HG03066 (cell line): ENCODE measurements around the gene NPFF.
"Not testable (repeated sequence)": the region's sequence is repeated elsewhere in the genome, so short reads cannot be mapped to it uniquely, and the experiment has no call there.

Experiments used
- ATAC-seq: cut with Tn5 transposase; IDR thresholded peaks from one replicate; pipeline ENCODE4 v1.9.1; 2021; ENCODE audit warnings: low read depth; ENCODE audit not compliant: unreplicated experiment

Gene NPFF, protein sequence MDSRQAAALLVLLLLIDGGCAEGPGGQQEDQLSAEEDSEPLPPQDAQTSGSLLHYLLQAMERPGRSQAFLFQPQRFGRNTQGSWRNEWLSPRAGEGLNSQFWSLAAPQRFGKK

DNA sequence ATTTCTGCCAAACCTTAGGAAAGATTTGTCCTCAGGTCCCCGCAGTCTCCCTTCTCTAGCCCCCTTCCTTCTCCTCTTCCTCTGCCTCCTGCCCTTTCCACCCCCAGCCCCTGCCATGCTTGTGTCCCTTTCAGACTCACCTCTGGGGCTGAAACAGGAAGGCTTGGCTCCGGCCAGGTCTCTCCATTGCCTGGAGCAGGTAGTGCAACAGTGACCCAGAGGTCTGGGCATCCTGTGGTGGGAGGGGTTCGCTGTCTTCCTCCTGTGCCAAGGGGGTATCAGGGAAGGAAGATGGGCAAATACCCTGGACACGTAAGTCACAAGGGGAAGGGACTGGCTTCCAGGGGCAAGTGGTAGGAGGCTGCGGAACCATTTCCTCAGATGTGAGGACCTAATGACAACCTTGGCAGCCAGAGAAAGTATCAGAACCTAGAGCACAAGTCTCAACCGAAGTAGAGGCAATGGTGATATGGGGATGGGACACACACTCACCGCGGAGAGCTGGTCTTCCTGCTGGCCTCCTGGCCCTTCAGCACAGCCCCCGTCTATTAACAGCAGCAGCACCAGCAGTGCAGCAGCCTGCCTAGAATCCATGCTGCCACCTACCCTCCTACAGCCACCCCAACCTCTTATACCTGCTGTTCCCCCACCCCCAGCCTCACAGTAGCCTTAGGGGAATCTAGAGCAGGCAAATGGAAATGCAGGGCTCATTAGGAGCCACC, at the start of gene NPFF:
TSS of gene NPFF (minus strand) at position 604 of the 722 bp plus-strand sequence. CDS start at position 594, 10 bp downstream.
- ATAC-seq, result no peak

DNA sequence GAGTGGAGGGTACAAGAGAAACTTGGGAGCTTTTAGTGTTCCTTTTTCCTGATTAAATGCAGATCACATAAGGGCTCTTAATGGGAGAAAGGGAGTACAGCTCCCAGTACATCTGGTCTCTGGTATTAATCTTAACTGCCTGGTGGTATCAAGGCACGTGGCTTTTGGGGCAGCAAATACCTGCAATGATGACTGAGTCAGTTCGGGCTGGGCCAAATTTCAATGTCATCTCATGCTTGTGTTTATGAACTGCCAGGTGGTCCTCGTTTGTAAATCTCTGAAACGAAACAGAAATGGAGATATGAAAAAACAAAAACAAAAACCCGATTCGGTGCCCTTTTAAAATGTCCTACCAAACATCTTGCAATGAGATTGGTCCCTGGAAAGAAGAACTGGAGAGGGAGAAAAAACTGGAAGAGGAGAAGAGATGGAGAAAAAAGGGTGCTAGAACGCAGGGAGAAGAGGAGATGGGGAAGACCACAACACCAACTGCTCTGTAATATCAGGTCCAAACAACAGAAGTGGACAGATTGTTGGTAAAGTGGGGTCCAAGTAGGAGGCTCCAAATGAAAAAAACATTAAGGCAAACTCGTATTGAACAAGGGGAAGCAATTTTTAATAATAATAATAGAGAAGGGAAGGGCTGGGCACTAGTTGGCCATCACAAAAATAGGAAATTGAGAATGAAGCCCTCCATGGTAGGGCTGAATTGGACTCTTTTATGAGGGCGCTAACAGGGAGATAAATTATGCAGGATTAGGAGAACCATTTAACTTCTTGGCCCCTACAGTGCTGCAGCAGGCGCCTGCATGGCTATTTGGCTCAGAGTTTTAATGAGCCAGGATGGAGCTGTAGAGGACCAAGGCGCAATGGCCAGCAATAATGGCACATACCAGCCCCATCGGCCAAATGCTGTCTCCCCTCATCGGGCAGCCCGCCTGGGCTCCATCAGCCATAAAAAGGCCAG, 45.4 kb upstream of the NPFF start:
- no peak for ATAC-seq

DNA sequence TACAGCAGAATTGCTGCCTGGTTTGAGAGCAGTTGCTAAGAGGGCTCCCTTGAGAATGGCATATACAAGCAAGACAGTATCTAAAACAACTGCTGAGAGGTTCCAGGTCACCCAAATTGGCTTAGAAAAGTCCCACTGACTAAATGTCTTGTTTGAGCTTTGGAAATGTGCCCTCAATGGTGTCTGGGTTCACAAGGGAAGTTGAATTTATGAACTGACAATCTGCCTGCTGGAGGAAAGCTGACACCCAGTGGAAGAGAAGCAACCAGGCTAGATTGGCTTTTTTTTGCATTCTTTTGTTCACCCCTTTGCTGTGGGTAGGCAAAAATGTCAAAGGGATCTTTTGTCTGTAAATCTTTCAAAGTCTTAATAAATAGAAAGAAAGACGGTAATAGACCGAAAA, 44.6 kb upstream of the NPFF start:
- no peak for ATAC-seq

DNA sequence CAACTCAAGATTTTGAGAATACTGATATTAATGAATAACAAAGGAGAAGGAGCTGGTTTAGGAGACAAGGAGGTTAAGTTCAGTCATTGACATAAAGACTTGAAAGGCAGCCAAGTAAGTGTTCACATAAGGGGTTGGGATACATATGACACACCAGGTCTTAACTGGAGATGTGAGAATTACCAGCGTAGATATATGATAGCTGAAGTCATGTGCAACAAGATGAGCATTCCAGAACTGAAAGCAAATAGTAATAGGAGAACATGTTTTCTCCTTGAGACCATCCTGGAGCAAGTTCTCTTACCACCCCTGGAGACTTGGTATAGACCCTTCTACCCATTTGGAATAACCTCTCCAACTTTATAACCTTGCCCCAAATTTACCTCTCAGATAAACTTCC, 43.3 kb upstream of the NPFF start:
- no peak for ATAC-seq

DNA sequence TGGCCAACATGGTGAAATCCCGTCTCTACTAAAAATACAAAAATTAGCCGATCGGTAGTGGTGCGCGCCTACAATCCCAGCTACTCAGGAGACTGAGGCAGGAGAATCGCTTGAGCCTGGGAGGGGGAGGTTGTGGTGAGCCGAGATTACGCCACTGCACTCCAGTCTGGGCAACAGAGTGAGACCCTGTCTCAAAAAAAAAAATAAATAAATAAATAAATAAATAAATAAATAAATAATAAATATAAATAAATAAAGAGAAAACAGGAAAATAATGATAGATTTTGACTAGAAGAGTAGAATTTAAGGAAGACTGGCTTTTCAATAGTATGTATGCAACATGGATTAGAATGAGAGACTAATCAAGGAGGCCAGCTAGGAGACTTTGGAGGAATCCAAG, 42.8 kb upstream of the NPFF start:
- ATAC-seq, result not testable (repeated sequence)

DNA sequence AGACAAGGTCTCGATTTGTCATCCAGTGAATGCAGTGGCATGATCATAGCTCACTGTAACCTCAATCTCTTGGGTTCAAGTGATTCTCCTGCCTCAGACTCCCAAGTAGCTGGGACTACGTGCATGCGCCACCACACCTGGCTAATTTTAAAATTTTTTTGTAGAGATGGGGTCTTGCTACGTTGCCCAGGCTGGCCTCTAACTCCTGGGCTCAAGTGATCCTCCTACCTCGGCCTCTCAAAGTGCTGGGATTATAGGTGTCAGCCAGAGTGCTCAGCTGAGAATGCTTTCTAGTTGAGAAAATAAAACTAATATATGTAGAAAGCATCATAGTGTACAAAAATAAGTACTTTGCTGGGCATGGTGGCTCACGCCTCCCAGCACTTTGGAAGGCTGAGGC, 41.1 kb upstream of the NPFF start:
- not testable (repeated sequence) for ATAC-seq

DNA sequence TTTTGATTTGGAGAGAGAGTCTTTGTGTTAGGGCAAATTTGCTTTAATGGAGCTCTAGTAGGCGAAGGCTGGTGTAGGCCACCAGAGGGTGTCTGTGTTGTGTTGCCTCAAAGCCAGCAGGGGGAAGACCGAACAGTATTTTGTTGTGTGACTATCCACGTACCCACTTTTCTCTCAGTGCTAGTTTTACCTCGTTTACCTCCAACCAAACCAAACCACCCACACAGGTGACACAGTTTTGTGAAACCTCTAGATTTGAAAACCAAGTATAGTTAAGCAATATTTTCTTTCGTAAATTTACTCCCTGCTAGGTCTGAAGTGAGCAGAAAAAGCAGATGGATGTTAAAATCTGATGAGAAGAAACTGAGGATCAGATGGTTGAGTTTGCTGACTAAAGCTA, 36.3 kb upstream of the NPFF start:
- ATAC-seq, result no peak

DNA sequence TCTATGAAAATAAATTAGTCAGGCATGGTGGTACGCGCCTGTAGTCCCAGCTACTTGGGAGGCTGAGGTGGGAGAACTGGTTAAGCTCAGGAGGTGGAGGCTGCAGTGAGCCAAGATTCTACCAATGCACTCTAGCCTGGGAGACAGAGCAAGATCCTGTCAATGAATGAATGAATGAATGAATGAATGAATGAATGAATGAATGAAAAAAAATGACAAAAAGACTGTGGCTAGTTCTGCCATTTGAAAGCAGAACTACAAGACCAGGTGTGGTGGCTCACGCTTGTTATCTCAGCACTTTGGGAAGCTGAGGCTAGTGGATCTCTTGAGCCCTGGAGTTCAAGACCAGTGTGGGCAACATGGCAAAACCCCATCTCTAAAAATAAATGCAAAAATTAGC, 32.2 kb upstream of the NPFF start:
- no peak for ATAC-seq

DNA sequence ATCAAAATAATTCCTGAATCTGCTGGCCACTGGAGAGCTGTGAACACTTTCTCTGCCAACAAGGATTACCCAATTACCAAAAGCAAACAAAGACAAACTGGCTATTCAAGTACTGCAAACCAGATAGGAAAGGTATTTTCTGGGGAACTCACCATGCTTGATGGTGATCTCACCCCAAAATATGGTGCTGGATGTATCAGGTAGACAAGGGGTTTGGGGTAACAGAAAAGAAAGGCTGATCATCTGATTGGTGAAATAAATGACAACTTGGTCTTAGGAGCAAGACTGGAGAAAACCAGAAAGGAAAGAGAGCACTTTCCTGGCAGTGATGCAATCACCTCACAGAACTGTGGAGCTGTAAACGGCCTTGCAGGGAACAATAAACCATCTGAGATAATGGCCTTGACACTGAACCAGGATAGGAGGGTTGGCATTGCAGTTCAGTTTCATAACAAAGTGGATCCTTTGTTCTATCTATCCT, 31.0 kb upstream of the NPFF start:
- ATAC-seq, result no peak

DNA sequence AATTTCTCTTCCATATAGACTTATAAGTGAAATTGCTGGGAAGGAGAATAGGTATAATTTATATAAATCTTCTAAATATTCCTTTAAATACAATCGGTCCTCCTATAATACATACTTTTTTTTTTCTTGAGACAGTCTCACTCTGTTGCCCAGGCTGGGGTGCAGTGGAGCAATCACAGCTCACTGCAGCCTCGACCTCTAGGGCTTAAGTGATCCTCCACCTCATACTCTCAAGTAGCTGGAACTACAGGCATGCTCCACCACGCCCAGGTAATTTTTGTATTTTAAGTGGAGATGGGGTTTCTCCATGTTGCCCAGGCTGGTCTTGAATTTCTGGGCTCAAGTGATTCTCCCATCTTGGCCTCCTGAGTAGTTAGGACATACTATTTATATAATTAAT, 29.7 kb upstream of the NPFF start:
- ATAC-seq, result no peak

DNA sequence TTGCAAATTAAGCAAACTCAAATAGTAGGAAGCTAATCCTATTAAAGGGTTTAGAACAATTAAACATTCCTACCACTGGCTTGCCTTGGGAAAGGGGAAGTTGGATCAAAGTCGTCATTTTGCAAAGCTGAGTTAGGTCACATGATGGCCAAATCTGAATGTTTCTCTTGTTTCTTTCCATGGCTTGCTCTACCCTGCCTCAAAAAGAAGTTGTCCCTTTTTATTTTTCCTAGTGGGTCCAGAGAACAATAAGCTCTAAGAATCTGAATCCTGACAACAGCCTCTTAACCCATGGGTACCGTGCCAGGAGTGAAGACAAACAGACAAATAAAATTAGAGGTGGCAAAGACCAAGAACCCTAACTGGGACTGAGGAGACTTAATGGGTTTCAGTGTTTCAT, 26.2 kb upstream of the NPFF start:
- no peak for ATAC-seq

DNA sequence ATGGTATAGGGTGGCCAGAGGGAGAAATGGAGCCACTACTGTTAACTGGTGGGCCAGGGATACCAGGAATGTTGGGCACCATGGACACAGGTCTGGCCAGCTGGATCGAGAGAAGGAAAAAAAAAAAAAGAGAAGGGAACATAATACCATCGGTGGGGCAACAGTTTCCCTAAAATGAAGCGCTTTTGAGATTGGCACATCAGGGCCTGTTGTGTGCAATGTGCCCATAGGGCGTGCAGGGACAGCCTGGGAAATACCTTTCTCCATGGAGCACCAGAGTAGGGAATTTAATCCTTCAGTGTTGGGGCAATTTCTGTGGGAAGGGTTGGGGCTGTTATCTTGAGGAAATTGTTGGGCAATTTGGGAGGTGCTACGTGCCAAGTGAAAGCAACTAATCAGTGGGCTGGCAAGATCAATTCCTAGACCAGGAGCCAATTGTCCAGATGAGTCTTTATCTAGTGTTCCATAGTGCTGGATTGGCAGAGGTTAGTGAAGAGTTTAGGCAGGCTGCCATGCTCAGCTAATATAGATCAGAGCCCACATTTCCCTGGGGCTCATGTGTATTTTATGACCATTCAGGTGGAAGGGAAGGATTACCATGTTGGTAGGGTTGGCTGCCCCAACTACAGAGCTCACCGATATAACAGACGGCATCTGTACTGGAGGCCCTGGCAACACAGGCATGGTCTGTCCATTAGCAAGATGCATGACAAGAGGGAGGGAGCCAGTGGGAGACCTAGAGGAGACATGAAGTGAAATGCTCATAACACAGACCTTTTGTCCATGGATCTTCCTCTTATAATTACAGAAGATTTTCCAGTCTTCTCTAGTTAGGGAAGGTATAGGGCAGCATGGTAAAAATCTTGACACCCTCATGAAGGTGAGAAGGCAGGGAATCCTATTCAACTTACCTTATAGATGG, 25.5 kb upstream of the NPFF start:
- ATAC-seq, result no peak

DNA sequence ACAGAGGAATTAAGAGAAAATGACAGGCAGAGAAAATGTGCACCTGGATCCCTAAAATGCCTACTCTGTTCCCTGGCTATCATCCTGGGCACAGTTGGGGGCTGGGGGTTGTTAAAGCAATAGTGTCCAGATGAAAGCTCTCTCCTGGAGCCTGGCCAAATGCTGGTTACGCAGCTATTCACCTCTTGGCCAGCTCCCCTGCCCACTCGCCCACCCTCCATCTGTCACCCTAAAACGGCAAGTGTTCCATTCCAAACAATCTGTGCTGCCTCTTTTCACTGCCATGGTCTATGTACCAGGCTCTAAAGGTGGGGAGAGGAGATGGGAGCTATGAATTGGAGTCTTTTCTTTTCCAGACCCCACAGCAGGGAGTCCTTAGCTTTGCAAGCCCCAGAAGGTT, 24.7 kb upstream of the NPFF start:
- ATAC-seq, result no peak

DNA sequence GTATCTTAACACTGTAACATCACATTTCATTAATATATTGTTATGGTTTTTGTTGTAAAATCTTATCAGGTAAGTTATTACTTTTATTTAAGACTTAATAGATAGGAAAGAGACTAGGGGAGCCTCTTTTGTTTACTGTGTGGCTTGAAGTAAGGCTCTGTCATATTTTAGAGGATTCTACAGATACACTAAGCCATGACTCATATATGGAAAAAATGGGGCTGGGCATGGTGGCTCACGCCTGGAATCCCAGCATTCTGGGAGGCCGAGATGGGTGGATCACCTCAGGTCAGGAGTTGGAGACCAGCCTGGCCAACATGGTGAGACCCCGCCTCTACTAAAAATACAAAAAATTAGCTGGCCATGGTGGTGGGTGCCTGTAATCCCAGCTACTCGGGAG, 23.6 kb upstream of the NPFF start:
- no peak for ATAC-seq

DNA sequence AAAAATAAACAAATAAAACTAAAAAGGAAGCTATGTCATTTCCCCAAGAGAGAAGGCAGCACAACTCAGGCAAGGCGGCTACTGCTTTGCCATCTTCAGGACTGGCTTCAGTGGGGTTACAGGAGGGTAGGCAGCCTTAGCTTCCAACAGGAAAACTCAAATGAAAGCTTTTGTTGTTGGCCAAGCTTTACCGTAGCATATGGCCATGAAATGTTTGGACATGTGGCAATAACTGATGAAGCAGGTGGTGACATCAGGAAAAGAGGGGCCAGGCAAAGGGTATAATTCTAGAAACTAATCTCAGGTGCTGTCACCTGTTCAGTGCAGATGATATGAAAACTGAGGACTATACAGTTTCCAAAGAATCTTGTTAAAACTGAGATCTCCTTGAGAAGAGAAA, 22.8 kb upstream of the NPFF start:
- no peak for ATAC-seq

DNA sequence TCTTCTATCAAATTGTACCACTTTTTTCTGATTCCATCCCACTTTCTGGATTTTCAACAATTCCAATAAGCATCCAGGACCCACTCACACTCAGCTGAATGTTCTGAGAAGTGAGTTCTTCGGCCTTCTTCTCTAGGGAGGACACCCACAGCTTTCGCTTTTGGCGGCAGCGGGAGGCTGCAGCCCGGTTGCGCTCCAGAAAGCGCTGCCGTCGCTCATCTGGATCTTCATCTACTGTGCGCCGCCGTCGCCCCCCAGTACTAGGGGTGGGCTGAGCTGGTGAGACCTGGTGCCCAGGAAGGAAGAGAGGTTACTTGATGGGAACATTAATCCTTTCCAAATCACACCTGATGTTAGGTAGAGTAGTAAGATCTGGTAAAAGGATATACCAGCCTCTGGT, 17.2 kb upstream of the NPFF start:
- no peak for ATAC-seq

DNA sequence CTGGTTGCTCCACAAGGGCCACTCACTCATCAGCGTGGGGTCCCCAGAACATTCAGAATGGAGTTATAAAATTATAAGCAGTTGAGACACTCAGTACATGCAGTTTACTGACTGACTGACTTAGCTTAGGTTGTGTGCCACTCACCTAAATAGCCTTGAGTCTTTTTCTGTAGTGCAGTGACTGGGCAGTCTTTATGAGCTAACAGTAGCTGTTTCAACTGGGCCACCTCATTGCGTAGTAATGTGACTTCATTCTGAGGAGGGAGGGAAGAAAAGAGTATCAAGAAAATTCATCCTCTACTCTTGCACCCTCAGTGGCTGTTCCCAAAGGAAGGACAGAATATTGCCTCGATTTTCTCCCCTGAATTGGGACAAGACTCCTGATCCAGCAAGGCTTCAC, 15.8 kb upstream of the NPFF start:
- no peak for ATAC-seq

DNA sequence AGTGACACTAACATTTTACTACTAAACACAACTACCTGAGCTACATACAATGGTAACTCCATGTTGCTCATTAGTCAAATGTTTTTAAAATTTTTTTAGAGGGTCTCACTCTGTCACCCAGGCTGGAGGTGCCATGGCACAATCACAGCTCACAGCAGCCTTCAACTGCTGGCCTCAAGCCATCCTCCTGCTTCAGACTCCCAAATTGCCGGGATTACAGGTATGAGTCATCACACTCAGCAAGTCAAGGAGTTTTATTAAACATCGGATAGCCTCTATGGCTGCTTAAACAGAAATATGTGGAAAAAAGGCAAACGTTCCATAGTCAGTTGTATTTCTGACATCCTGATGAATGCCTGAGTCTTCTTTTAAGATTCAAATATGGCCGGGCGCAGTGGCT, 11.1 kb upstream of the NPFF start:
- no peak for ATAC-seq

DNA sequence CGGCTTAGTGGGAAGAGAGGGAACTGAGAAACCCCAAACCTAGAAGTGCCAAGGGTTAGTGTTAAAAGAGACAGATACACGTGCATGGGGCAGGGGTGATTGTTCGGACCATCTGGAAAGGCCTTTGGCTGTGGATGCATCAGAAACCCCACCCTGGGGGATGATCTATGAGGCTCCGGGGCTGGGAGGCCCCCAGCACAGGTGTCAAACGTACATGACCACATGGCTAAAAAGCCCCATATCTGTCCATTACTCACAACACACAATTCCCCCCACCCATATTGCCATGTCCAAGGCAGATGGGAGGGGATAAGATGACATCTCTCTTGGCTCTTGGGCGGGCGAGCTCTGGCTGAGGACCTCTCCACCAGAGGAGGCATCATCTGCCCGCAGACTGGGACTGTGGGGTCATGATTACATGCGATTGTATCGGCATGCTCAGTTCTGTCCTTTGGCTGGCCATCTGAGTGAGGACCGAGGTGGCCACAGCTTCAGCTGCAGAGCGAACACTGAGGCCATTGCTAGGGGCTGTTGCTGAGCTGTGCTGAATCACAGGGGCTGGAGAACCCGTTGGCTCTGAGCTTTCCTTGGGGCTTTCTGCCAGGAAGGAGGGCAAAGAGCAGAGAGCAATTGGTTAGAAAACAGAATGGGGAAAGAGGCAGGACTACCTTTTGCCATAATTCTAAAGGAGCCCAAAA, 9.6 kb upstream of the NPFF start:
- no peak for ATAC-seq

DNA sequence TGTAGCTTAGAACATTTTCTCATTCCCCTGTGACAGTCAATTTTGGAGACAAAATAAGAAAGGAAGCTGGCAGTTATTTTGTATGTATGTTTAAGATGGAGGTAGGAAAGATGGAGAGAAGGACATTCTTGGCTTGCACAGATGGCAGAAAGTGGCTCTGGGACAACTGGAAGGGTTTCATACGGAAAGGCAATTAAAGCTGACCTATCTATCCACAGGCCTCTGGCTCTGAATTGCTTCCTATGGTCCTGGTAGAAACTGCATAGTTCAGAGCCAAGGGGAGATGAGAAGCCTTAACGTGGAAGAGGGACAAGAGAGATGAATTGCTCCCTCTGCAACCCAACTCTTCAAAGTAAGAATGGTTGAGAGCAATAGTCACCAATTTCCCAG, 8.0 kb upstream of the NPFF start:
- no peak for ATAC-seq
